ENCODE data around the gene LPAR1.
A peak's percentile ranks its signal among the peaks of the same experiment; 100 is the strongest.

The LPAR1 gene, protein sequence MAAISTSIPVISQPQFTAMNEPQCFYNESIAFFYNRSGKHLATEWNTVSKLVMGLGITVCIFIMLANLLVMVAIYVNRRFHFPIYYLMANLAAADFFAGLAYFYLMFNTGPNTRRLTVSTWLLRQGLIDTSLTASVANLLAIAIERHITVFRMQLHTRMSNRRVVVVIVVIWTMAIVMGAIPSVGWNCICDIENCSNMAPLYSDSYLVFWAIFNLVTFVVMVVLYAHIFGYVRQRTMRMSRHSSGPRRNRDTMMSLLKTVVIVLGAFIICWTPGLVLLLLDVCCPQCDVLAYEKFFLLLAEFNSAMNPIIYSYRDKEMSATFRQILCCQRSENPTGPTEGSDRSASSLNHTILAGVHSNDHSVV

GRCh38 chr9:111038331-111039230 is at the start of gene LPAR1:
LPAR1 (minus strand) TSS chr9:111038470; CDS start chr9:110972117, 66,353 bp downstream.
- peaks cover 54% of the 10 kb centered on the region for H3K27me3 Mint-ChIP-seq
- no peaks in the 10 kb centered on the region for H3K9me3 Mint-ChIP-seq
- no peak for DNase-seq
- no peak within 1 kb of the TSS for H3K27ac Mint-ChIP-seq
- peak within 1 kb of the TSS; percentile 43 to 75 for H3K4me3 Mint-ChIP-seq
- peaks cover 7% of the 10 kb centered on the region for H3K4me1 Mint-ChIP-seq
- ATAC-seq = peak; percentile 54

DNA sequence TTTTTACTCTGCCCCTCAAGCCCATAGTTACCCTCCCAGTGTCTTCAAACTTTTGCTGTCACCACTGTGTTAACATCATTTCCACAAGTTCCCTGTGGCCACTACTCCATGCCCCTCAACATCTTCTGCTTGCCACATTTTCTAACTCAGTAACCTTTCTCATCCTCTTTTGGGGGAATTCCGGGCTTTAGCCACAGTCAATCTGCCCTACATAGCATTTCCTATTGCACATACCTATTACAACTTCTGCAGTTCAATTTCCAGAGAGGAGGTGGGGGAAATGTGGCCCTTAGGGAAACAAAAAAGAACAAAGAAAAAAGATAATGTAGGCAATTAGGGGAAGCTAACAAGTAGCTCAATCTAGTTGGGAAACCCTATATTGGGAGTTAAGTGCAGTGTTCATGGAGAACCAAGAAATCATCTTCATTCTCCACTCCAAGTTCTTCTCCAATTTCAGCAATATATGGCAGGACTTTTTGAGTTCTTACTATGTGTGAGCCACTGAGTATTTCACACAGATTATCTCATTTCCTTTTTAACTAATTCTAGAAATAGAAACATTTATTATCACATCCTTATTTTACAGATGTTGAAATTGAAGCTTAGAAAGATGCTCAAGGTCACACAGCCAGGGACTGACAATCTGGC is 40.2 kb upstream of the LPAR1 start:
- H3K9me3 Mint-ChIP-seq = no peaks in the 10 kb centered on the region
- DNase-seq (no peak), ATAC-seq (no peak)

DNA sequence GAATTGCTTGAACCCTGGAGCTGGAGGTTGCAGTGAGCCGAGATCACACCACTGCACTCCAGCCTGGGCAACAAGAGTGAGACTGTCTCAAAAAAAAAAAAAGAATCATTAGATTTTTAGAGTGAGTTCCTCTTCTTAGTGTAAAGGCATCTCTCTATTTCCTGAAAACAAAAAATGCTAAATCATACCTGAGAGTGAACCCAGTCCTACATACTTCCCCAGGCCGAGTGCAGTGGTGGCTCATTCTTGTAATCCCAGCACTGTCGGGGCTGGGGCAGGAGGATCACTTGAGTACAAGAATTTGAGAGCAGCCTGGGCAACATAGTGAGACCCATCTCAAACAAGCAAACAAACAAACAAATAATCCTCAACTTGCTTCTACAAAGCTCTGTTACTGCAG is 38.2 kb upstream of the LPAR1 start:
- H3K4me3 Mint-ChIP-seq = no peak overlapping the region
- DNase-seq (no peak), ATAC-seq (no peak)
- no peak overlapping the region for H3K27ac Mint-ChIP-seq
- no peaks in the 10 kb centered on the region for H3K9me3 Mint-ChIP-seq
- H3K27me3 Mint-ChIP-seq = peaks cover 14% of the 10 kb centered on the region
- no peaks in the 10 kb centered on the region for H3K4me1 Mint-ChIP-seq

More for the DNA sequence above, 40.2 kb upstream of the LPAR1 start:
- Mint-ChIP-seq H3K27me3 (peaks cover 14% of the 10 kb centered on the region), H3K27ac (no peak overlapping the region), H3K4me1 (no peaks in the 10 kb centered on the region), H3K4me3 (no peak overlapping the region)

DNA sequence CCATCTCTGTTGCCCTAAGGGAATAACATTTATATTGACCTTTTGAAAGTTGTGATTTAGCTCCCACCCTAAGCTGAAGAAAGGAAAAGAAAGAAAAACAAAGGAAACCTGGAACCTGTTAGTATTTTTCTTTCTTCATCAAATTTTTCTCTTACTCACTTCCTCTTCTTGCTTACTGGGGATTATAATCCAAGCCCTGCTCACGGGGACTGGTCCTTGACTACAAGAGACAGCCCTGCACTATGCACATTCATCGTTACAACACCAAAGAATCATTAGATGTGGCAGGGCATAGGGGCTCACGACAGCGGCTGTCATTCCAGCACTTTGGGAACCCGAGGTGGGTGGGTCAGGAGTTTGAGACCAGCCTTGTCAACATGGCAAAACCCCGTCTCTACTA is 37.8 kb upstream of the LPAR1 start:
- ATAC-seq (no peak), DNase-seq (no peak)
- Mint-ChIP-seq H3K27ac (no peak overlapping the region), H3K9me3 (no peaks in the 10 kb centered on the region), H3K4me1 (no peaks in the 10 kb centered on the region), H3K27me3 (peaks cover 14% of the 10 kb centered on the region), H3K4me3 (no peak overlapping the region)

DNA sequence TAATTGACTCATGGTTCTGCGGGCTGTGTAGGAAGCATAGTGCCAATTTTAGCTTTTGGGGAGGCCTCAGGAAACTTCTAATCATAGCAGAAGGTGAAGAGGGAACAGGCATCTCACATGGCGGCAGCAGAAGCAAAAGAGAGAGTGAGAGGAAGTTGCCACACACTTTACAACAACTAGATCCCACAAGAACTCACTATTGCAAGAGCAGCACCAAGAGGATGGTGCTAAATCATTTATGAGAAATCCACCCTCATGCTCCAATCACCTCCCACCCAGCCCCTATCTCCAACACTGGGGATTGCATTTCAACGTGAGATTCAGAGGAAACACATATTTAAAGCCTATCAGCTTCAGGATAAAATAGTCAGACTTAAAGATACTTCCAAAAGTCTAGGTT is 36.1 kb upstream of the LPAR1 start:
- H3K9me3 Mint-ChIP-seq = no peaks in the 10 kb centered on the region
- DNase-seq = no peak
- peaks cover 14% of the 10 kb centered on the region for H3K27me3 Mint-ChIP-seq
- H3K4me1 Mint-ChIP-seq = no peaks in the 10 kb centered on the region
- H3K4me3 Mint-ChIP-seq = no peak overlapping the region
- ATAC-seq = no peak
- H3K27ac Mint-ChIP-seq = no peak overlapping the region

- H3K9me3 Mint-ChIP-seq = peaks cover 0 to 5% of the 10 kb centered on the region in 2 donors
- H3K27me3 Mint-ChIP-seq = peaks cover 6% of the 10 kb centered on the region
- H3K4me3 Mint-ChIP-seq = no peak overlapping the region
- H3K4me1 Mint-ChIP-seq = no peaks in the 10 kb centered on the region
- ATAC-seq (no peak), DNase-seq (no peak)
- H3K27ac Mint-ChIP-seq = no peak overlapping the region
Observed at GRCh38 chr9:111069183-111069582, 30.9 kb upstream of the LPAR1 start.

DNA sequence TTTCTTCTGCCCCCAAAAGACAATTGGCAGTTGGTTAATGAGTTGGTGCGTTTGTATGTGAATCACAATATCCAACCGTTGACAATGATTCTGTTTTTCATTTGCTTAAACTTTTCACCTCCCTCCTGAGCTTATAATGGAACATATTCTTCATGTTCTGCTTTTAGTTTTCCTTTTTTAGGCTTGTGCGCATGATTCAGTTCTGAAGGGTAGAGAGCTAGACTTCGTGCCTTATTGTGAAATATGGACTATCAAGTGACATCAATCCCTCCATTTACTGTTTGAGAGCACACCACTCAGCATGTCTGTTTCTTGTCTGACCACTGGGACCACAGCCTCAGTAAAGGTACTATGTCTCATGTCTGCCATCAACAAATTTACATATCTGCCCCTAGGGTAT is 30.5 kb upstream of the LPAR1 start:
- H3K27ac Mint-ChIP-seq = no peak overlapping the region
- H3K9me3 Mint-ChIP-seq = peaks cover 0 to 5% of the 10 kb centered on the region in 2 donors
- ATAC-seq (no peak), DNase-seq (no peak)
- no peak overlapping the region for H3K4me3 Mint-ChIP-seq
- no peaks in the 10 kb centered on the region for H3K4me1 Mint-ChIP-seq
- peaks cover 6% of the 10 kb centered on the region for H3K27me3 Mint-ChIP-seq

- DNase-seq (no peak), ATAC-seq (no peak)
- Mint-ChIP-seq H3K4me1 (no peaks in the 10 kb centered on the region), H3K27ac (no peak overlapping the region), H3K9me3 (peaks cover 0 to 5% of the 10 kb centered on the region in 2 donors), H3K27me3 (peaks cover 7% of the 10 kb centered on the region), H3K4me3 (no peak overlapping the region)
Observed at GRCh38 chr9:111068383-111068730, 30.1 kb upstream of the LPAR1 start.

- no peaks in the 10 kb centered on the region for H3K4me1 Mint-ChIP-seq
- peaks cover 0 to 5% of the 10 kb centered on the region in 2 donors for H3K9me3 Mint-ChIP-seq
Observed at GRCh38 chr9:111066468-111066867, 28.2 kb upstream of the LPAR1 start.

GRCh38 chr9:111065414-111065813 is 27.1 kb upstream of the LPAR1 start:
- H3K27me3 Mint-ChIP-seq = peaks cover 15% of the 10 kb centered on the region
- no peak for DNase-seq
- peak overlapping the region in 1 of 2 donors; percentile 9 for H3K27ac Mint-ChIP-seq
- no peaks in the 10 kb centered on the region for H3K4me1 Mint-ChIP-seq
- peaks cover 0 to 5% of the 10 kb centered on the region in 2 donors for H3K9me3 Mint-ChIP-seq
- ATAC-seq = no peak
- H3K4me3 Mint-ChIP-seq = no peak overlapping the region

More at GRCh38 chr9:111066468-111066867, 28.2 kb upstream of the LPAR1 start:
- no peak overlapping the region for H3K27ac Mint-ChIP-seq
- DNase-seq (no peak), ATAC-seq (no peak)
- H3K27me3 Mint-ChIP-seq = peaks cover 12% of the 10 kb centered on the region
- no peak overlapping the region for H3K4me3 Mint-ChIP-seq

- Mint-ChIP-seq H3K27me3 (peaks cover 21% of the 10 kb centered on the region), H3K4me3 (no peak overlapping the region), H3K4me1 (no peaks in the 10 kb centered on the region), H3K9me3 (peaks cover 0 to 14% of the 10 kb centered on the region in 2 donors), H3K27ac (no peak overlapping the region)
- ATAC-seq (no peak), DNase-seq (no peak)
Observed at GRCh38 chr9:111064160-111064837, 26.0 kb upstream of the LPAR1 start.

DNA sequence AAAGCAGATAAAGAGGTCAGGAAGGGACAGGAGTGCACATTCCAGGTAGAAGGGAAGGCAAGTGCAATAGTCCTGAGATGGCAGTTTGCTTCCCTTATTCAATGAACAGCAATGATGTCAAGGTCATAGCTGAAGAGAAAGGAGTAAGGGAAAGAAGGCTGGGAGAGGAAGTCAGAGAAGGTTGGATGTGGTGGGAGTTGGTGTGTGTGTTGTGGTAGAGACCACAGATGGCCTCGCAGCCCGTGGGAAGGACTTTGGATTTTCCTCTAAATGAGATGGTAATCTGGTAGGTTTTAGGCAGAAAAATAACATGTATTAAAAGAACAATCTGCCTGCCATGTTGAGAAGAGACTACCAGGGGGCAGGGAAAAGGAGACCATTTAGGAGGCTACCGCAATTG is 25.1 kb upstream of the LPAR1 start:
- no peak for ATAC-seq

DNA sequence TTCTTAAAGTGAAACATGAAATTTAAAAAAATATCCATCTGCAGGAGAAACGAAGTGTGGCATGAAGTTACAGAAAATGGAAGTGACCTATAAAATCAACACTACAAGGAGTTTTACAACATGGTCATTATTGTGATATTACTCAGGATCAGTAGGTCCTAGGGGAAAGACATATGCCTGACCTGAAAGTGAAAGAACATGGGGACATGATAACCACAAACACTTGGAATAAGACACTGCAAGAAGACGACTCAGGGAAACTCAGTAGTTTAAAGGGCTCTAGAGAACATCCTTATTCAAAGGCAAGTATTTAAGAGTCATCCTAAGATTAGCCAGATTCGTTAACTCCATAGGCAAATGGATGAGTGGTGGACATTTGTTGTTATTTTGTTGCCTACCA is 19.9 kb upstream of the LPAR1 start:
- H3K27me3 Mint-ChIP-seq = peaks cover 12% of the 10 kb centered on the region
- ATAC-seq (no peak), DNase-seq (no peak)
- no peak overlapping the region for H3K27ac Mint-ChIP-seq
- peaks cover 0 to 9% of the 10 kb centered on the region in 2 donors for H3K9me3 Mint-ChIP-seq
- no peaks in the 10 kb centered on the region for H3K4me1 Mint-ChIP-seq
- H3K4me3 Mint-ChIP-seq = no peak overlapping the region

More for the DNA sequence above, 25.1 kb upstream of the LPAR1 start:
- Mint-ChIP-seq H3K27me3 (peaks cover 15% of the 10 kb centered on the region), H3K9me3 (peaks cover 0 to 9% of the 10 kb centered on the region in 2 donors), H3K4me3 (no peak overlapping the region), H3K27ac (no peak overlapping the region), H3K4me1 (no peaks in the 10 kb centered on the region)
- no peak for DNase-seq

DNA sequence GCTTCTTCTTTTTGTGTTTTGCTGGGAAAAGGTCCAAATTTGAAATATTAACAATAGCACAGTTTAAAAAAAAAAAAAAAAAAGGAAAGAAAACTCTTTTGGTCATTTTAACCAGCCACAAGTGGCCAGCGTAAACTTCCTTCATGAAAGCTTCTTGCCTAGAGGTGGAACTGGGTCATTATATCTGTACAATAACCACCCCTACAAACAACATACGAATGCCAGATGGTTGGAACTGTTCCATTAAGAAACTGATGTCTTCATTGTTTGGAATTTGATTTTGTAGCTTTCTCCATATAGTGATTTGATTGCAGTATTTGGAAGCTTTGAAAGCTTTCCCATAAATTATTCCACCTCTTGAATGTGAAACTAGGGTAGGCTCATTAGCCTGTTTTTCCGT is 18.3 kb upstream of the LPAR1 start:
- Mint-ChIP-seq H3K27ac (no peak overlapping the region), H3K9me3 (peaks cover 0 to 9% of the 10 kb centered on the region in 2 donors), H3K27me3 (peaks cover 9% of the 10 kb centered on the region), H3K4me1 (no peaks in the 10 kb centered on the region), H3K4me3 (no peak overlapping the region)
- ATAC-seq = no peak
- DNase-seq = no peak

GRCh38 chr9:111052791-111053190 is 14.5 kb upstream of the LPAR1 start:
- DNase-seq = no peak

More at GRCh38 chr9:111052791-111053190, 14.5 kb upstream of the LPAR1 start:
- H3K9me3 Mint-ChIP-seq = no peaks in the 10 kb centered on the region
- no peak overlapping the region for H3K4me3 Mint-ChIP-seq
- H3K4me1 Mint-ChIP-seq = no peaks in the 10 kb centered on the region
- H3K27me3 Mint-ChIP-seq = no peaks in the 10 kb centered on the region
- no peak overlapping the region for H3K27ac Mint-ChIP-seq
- no peak for ATAC-seq

All from stimulated activated naive CD8-positive, alpha-beta T cell treated with anti-CD3 and anti-CD28 coated beads, Interleukin-15, amount 100 ng/mL, for 72 hours (primary cell).